ENCODE measurements around the gene PDZD2.
"Not testable (repeated sequence)": the region's sequence is repeated elsewhere in the genome, so short reads cannot be mapped to it uniquely, and the experiment has no call there.

Gene PDZD2

DNA sequence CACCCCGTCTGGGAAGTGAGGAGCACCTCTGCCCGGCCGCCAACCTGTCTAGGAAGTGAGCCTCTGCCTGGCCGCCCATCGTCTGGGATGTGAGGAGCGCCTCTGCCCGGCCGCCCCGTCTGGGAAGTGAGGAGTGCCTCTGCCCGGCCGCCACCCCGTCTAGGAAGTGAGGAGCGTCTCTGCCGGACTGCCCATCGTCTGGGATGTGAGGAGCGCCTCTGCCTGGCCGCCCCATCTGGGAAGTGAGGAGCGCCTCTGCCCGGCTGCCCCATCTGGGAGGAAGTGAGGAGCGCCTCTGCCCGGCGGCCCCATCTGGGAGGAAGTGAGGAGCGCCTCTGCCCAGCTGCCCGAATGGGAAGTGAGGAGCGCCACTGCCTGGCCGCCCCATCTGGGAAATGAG, 400.7 kb downstream of the PDZD2 start:
- not testable (repeated sequence) for DNase-seq (ENCODE audit: low read depth in 2 of 2)

DNA sequence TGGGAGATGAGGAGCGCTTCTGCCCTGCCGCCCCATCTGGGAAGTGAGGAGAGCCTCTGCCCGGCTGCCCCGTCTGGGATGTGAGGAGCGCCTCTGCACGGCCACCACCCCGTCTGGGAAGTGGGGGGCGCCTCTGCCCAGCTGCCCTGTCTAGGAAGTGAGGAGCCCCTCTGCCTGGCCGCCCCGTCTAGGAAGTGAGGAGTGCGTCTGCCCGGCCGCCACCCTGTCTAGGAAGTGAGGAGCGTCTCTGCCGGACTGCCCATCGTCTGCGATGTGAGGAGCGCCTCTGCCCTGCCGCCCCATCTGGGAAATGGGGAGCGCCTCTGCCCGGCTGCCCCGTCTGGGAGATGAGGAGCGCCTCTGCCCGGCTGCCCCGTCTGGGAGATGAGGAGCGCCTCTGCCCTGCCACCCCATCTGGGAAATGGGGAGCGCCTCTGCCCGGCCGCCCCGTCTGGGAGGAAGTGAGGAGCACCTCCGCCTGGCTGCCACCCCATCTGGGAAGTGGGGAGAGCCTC, 401.3 kb downstream of the PDZD2 start:
- DNase-seq (ENCODE audit: low read depth in 2 of 2): not testable (repeated sequence)

DNA sequence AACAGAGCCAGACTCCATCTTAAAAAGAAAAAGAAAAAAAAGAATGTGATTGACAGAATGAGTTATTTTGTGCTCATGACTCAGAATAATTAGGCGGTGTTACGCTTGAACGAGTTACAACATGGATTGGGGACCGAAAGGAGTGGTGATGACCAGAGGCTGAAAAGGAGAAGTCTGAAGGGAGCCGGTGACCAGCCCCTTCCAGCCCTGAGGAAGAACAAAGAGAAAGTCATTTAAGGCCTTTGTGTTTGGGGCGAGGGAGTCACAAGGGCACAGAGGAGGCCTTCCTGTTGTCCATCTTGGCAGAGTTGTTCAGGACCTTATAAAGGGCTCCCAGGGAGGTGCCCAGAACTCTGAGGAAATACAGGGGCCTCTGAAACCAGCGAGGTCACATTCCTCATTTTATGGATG, 403.6 kb downstream of the PDZD2 start:
- no peak for DNase-seq (ENCODE audit: low read depth in 2 of 2)

DNA sequence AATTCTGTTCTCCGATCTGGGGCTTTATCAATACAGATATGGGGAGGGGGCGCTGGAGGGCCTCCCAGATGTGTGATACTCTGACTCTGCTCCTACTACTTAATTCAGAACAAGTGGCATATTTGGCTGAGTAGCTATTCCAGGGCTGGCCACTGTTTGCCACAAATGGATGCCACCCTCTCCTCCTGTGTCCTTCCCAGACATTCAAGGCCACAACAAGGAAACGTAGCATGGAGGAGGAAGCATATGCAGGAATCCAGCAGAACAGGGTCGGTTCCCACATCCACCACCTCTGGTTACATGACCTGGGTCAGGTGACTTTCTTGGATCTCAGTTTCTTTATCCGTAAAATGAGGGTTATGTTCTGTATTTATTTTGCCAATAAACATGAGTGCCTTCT, 404.2 kb downstream of the PDZD2 start:
- no peak for DNase-seq (ENCODE audit: low read depth in 2 of 2)

DNA sequence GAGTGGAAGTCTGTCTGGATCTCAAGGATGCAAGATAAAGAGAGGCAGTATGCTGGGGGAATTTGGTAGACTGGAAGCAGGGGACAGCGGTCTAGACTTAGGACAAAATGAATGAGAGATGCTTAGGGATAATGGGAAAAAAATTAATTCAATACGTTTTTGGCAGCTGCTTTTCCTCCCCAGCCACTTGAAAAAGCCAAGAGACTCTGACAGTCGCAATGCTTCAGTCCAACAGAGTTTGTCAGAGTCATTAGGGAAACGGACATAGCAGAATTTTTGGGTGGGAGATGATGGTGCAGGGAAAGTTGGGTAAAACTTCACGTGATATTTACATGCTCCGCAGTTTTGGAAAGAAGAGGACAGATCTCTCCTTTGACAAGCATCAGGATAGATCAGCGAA, 405.5 kb downstream of the PDZD2 start:
- no peak for DNase-seq (ENCODE audit: low read depth in 2 of 2)

DNA sequence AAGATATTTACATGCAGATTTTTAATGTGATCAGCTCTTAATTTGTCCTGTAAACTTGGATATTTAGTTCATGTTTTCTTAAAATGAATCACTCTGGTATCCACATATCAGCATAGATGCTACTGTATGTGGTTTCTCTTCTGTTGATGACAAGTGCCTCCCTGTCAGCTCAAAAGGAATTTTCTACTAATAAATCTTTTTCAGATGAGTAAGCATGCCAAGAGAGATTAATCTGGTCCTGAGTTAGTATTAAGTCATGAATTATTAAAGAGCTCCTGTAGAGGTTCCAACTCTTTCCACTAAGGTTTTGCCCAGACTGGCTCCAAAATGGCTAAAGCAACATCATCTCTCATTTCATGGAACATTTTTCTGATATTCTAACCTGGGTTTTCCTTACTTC, 406.0 kb downstream of the PDZD2 start:
- DNase-seq (ENCODE audit: low read depth in 2 of 2): no peak

DNA sequence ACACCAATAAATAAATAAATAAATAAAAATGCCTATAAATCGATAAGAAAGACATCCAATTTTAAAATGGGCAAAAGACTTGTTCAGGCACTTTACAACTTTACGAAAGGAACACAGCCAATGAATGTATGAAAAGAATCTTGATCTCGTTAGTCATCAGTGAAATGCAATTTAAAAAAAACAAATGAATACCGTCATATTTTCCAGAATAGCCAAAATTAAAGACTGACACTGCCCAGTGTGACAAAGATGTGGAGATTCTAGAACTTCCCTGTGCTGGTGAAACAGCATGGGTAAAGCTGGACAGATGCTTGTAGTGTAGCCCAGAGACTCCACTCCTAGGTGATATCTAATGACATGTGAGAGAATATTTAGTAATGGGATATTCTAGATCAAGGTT, 408.1 kb downstream of the PDZD2 start:
- no peak for DNase-seq (ENCODE audit: low read depth in 2 of 2)

DNA sequence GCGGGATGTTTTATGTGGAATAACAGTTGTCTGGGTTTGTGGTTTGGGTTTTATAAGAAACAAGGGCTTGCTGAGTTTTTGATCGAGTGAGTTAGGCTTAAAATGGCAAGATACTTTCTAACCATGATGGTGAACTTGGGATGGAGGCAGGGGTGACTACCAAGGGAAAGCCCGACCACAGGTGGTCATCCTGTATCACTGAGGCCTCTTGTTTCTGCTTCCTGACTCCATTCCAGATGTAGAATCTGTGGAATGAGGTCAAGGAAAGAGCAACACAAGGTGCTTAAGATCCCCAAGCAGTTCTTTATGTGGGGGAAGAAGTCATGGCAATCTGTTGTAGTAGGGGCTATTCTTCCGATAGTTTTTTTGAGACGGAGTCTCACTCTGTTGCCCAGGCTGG, 412.9 kb downstream of the PDZD2 start:
- no peak for DNase-seq (ENCODE audit: low read depth in 2 of 2)

DNA sequence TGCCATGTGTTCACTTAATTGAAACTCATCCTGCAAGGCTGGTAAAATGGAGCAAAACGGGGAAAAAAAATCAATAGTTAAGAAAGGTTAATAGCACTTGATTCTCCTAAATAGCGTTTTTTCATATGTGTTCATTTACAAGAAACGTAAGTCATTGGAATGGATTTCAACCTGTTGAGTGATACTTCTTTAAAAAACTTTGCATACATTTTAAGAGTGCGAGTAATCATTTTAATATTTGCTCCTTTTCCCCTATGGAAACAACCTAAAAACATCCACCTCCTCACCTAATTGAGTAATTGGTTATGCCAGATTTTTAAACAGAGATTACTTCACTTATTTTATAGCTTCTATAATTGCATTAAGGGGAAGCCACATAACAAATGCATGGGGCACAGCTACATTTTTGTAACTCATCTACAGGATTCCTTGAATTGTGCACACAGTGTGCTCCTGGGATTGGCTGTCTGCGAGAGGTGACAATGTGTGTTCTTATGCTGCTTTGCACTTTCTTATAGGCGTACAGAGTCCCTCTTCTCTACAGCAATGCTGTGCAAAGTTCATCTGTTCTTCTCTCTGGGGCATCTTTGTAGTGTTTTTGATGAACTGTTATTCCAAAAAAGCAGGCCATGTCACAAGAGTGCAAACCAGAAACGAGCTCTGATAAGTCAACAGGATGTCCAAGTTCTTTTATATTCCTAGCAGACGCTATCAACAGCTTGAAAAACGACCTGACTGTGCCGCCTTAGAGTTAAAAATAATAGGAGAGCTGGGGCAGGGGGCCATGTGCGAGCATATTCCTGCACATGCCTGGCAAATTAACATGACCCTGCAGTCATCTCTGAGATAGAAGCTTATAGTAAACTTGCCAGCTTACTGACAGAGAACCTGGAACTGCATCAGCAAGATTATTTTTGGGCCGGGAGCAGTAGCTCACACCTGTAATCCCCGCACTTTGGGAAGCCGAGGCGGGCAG, 417.2 kb downstream of the PDZD2 start:
- no peak for DNase-seq (ENCODE audit: low read depth in 2 of 2)

DNA sequence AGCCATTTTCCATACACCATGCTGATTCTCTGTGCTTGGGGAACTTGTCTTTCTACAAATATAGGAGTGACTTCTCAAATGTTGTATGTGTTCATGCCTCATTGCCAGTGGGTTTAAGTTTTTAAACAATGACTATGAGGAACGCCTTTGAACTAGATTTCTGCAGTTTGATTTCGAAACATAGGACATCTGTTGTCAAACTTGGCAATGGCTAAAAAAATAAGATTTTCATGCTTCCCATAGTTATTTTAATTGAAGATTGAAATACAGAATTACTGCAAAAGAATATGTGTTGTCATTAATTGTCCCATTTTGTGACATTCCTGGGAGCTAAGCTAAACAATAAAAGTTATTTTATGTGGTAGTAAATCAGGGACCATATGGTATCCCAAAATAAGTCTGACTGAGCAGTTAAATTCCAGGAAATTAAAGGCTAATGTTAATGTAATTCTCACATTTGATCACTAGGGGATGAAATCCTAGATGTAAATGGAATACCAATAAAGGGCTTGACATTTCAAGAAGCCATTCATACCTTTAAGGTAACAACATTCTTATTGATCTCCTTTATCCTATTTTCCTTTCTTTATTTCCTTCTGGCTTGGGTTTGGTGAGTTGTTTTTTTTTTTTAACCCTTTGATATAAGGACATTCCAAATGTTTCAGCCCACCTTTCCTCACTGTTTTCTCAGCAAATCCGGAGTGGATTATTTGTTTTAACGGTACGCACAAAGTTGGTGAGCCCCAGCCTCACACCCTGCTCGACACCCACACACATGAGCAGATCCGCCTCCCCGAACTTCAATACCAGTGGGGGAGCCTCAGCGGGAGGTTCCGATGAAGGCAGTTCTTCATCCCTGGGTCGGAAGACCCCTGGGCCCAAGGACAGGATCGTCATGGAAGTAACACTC, 418.5 kb downstream of the PDZD2 start:
- DNase-seq (ENCODE audit: low read depth in 2 of 2): no peak

DNA sequence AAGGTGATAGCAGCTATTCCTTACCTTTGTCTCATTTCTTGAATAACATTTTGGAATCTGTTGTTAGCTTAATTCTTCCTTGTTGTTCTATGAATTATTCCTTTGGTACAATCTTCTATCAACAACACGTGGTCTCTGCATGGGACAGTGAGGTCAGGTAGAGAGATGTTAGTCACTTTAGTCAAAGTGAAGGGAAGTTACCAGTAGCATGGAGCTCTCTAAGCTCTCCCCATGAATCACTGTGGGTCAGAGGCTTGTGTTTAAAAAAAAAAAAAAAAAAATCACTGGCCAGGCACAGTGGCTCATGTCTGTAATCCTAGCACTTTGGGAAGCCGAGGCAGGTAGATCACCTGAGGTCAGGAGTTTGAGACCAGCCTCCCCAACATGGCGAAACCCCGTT, 419.2 kb downstream of the PDZD2 start:
- no peak for DNase-seq (ENCODE audit: low read depth in 2 of 2)

DNA sequence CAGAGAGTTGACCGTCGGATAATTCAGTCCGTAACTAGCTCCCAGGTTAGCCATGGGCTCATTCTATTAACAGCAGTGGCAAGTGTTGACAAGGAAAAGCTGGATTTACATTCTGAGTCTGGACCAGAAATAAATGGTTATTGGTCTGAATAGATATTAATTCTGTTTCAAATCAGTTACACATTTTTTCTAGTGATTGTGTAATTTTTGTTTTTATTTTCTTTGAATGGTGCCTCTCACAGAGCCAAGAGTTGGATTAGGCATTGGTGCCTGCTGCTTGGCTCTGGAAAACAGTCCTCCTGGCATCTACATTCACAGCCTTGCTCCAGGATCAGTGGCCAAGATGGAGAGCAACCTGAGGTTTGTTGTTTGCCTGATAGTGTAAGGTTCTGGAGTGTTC, 420.1 kb downstream of the PDZD2 start:
- DNase-seq (ENCODE audit: low read depth in 2 of 2): no peak

DNA sequence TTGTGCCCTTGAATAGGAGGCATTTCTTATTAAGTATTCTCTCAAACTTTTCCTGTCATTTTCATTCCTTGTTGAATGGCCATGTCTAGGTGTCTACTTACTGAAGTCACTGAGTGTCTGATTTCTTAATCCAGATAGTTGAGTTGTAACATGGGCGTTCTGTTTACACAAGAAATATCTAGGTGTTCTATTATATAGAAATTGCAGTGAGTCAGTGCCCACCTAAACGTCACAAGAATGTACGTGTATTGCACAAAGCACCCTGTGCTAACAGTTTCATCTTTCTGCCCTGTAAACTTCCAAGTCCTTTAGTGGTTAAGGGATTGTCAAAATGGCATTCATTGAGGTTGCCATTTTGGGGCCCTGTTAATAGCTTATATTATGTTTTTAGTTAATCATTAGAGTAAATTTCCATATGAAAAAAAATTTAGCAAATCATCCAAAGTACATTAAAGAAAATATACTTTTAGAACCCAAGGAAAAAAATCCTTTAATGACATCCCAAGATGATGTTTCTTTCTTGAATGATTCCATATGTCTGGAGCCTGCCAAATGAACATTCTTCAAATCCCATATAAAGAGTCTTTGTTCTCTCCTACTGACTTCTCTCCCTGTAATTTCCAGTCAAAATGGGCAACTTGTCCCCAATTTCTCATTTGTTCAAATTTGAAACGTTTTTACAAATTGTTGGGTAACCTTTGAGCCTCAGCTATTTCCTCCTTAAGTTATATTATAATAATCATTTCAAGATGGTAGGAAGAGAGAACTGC, 421.0 kb downstream of the PDZD2 start:
- DNase-seq (ENCODE audit: low read depth in 2 of 2): no peak

DNA sequence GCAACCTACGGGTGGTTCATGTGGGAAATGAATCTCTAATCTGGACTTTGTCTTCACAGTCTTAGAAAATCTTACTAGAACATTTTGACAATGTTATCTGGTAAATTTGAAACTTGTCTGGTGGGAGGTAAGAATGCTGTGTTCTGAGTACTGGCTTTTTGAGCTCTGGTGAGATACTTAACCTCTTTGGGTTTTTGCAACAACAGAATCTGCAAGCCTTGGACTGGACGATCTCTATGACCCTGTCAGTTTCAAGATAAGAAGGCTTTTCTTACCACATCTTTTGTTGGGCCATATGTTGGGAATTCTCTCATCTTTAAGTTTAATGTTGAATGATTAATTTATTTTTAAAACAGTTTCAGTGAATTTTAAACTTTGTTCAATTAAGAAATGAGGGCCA, 422.3 kb downstream of the PDZD2 start:
- no peak for DNase-seq (ENCODE audit: low read depth in 2 of 2)

DNA sequence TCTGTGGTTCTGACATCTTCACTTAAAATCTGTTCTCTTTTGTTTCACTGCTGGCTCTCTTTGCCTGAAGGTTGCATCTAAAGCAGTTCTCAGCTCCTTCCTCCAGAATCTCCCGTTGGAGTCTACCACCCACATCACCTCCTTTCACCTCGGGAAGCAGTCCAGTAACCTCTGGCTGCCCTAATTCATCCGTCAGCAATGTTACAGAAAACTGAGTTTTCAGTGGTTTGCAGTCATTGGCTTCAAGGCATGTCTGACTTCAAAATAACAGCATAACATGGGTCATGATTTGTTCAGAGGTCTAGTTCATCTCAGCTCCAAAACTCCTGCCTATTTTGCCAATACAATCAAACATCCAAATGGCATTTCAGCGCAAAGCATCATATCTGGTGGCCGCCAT, 427.5 kb downstream of the PDZD2 start:
- no peak for DNase-seq (ENCODE audit: low read depth in 2 of 2)

DNA sequence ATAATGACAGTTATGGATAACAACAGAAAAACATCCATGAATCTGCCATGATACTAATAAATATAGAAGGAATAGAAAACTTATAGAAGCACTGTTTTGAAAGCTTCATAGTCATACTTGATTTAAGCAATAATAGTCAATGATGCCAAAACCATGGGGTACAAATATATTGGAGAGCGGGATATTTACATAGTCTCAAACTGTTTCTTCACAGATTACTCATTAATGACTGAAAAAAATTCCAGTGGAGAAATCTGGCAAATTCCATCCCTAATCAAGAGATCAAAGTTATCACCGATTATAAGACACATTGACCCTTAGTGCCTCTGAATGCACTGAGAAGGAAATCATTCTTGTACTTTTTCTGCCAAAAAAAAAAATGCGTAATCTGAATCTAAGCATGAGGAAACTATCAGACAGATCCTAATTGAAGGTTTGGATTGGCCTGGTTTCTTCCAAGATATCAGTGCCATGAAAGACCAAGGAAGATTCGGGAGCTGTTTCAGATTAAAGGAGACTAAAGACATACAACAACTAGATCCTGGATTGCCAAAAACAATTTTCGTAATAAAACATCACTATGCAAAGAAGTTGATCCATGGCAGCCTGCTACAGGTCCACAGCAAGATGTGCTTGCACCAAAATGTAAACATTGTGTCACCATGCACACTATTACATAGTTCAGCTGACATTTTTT, 429.0 kb downstream of the PDZD2 start:
- DNase-seq (ENCODE audit: low read depth in 2 of 2): no peak

DNA sequence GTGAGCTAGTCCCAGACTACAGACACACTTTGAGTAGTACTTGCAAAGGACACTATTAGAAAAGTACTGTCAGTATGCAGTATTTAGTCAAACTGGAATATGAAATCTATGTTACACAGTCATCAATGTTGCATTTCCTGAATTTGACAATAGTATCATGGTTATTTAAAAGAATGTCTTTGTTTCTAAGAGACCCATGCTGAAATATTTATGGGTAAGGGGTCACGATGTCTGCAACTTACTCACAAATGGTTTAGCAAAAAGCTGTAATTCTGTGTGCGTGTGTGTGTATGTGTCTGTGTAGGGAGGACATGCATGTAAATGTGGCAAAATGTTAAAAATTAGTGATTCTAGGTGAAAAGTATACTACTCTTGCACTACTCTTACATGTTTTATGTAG, 429.6 kb downstream of the PDZD2 start:
- no peak for DNase-seq (ENCODE audit: low read depth in 2 of 2)

DNA sequence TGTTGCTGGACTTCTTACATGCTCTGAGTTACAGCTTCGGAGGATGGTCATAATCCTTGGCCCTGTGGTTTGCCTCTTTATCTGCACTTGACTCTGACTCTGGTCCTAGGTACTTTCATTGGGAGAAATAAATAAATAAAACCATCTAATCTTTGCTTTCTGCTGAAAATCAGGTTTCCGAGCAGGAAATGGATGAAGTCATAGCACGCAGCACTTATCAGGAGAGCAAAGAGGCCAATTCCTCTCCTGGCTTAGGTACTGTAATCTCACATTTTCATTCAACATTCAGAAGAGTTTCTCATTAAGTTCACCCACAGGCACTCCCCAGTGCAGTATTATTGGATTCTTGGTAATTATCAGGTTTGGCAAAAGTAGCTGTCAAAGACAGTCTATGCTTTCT, 430.5 kb downstream of the PDZD2 start:
- no peak for DNase-seq (ENCODE audit: low read depth in 2 of 2)

DNA sequence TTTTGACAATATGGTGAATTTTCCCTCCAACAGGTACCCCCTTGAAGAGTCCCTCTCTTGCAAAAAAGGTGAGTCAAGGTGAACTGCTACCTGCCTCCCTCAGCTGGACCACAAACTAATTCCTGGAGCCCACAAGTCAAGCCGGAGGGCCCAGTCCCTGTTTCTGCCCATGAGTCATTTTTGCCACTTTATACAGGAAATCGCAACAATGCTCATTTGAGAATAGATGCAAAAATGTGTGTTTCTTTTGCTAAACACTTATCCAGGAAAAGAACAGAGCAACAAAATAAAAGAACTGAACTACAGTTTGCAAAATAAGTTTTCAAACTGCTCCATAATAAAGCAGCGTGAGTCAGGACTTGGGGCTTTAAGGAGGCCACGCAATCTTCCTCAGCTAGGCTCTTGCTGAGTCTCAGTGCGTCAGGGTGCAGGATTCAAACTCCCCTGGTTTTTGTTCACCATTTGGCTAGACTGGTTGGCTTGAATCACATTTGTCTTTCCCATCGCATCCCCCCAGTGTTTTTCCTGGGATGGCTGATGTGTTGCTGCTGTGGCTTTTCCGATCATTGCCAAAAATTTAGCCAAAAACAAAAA, 432.5 kb downstream of the PDZD2 start:
- no peak for DNase-seq (ENCODE audit: low read depth in 2 of 2)

DNA sequence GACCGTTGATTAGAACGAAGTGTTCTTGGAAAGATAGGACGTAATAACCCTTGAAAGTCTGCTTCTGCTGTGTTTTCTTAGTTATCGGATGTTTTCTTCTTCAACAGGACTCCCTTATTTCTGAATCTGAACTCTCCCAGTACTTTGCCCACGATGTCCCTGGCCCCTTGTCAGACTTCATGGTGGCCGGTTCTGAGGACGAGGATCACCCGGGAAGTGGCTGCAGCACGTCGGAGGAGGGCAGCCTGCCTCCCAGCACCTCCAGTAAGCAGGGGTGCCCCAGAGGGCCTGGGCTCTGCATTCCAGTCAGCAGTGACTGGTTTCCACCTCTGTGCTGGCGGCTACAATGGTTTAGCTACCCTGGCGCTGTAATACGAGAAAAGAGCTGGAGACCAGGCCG, 433.1 kb downstream of the PDZD2 start:
- DNase-seq (ENCODE audit: low read depth in 2 of 2): no peak

DNA sequence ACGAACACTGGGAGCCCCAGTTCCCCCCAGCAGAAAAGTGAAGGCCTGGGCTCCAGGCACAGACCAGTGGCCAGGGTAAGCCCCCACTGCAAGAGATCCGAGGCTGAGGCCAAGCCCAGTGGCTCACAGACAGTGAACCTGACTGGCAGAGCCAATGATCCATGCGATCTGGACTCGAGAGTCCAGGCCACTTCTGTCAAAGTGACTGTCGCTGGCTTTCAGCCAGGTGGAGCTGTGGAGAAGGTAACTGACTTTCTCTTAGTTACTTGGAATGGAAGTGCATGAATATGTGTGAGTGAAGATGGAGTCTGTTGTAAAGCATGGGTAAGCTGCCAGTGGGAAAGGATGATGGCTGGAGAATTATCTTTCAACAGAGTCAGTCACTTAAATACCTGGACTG, 435.5 kb downstream of the PDZD2 start:
- DNase-seq (ENCODE audit: low read depth in 2 of 2): no peak

Measured in stimulated activated CD4-positive, alpha-beta T cell treated with anti-CD3 and anti-CD28 coated beads, Interleukin-1b, Interleukin-23, amount 100 ng/mL, for 1 hour (primary cell).